ENCODE results near the gene KIF26A. TPM values are rescaled to one million over a fixed set of nuclear protein-coding genes. Genes with fewer than 3 reads are reported as not detected.
A peak's percentile ranks its signal among the peaks of the same experiment; 100 is the strongest.

Gene KIF26A
- total RNA-seq, 1 experiment from 2014 or later = 5.5 TPM

DNA sequence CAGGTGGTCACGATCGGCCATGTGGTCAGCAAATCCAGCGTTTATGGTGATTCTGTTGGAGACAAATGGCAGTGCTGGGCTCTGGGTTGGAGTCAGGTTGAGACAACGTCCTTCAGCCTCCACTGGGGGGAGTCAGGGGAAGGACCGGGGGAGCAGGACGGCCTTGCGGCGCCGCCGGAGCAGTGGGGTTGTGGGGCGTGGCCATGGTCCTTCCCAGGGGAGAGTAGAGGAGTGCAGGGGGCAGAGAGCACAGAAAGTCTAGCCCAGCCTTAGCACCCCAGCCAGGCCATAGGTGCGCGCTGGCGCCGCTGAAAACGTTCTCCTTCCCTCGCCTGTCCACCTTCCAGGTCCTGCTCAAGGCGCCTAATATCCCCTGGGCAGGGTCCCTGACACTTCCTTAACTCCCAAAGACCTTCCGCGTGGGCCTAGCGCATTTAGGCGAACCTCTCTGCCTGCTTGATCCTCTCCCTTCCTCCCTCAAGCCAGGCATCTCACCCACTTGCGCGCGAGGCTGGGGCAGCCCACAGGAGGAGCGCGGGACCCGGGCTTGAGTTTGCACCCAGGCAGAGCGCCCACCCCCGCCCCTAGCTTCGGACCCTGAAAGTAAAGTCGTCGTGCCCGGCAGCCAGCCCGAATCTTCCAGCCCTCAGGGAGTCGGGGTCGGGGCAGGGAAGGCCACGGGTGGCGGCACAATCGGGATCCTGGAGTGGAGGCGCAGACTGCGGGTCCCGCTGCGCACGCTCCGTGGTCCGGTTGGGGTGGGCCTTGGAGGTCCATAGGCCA, 3.1 kb upstream of the KIF26A start:
- TF ChIP-seq, protein P1, sequence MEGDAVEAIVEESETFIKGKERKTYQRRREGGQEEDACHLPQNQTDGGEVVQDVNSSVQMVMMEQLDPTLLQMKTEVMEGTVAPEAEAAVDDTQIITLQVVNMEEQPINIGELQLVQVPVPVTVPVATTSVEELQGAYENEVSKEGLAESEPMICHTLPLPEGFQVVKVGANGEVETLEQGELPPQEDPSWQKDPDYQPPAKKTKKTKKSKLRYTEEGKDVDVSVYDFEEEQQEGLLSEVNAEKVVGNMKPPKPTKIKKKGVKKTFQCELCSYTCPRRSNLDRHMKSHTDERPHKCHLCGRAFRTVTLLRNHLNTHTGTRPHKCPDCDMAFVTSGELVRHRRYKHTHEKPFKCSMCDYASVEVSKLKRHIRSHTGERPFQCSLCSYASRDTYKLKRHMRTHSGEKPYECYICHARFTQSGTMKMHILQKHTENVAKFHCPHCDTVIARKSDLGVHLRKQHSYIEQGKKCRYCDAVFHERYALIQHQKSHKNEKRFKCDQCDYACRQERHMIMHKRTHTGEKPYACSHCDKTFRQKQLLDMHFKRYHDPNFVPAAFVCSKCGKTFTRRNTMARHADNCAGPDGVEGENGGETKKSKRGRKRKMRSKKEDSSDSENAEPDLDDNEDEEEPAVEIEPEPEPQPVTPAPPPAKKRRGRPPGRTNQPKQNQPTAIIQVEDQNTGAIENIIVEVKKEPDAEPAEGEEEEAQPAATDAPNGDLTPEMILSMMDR (IDR thresholded peaks at IDR 0.05; ENCODE audit: insufficient read depth in 1 of 2, low read depth in 1 of 2, low read length in 1 of 2, severe bottlenecking in 1 of 2, unreplicated experiment in 1 of 2) = peak; percentile 25 to 43
- POLR2A ChIA-PET = no interaction called here
- no peaks in the 10 kb centered on the region for H3K36me3 Mint-ChIP-seq (ENCODE audit: insufficient read depth, unreplicated experiment)
- CTCF ChIA-PET = interaction anchor here (0.6 kb wide), 1 partner anchor 58 kb away, joined by 3 read pairs; no protein-coding TSS in a partner anchor
- peaks cover 3% of the 10 kb centered on the region; the same call in 1 of the 2 replicates for H3K9me3 ChIP-seq
- peaks cover 20% of the 10 kb centered on the region for H3K27me3 Mint-ChIP-seq (ENCODE audit: insufficient read depth, unreplicated experiment)
- no peak overlapping the region for H3K27ac Mint-ChIP-seq (ENCODE audit: unreplicated experiment)
- H3K9me3 Mint-ChIP-seq (ENCODE audit: unreplicated experiment) = peaks cover under 1% of the 10 kb centered on the region
- no peaks in the 10 kb centered on the region for H3K4me1 Mint-ChIP-seq (ENCODE audit: low read depth, unreplicated experiment)
- H3K4me3 Mint-ChIP-seq (ENCODE audit: unreplicated experiment) = peak overlapping the region; percentile 54
- H3K4me1 ChIP-seq = peaks cover 15% of the 10 kb centered on the region
- intact Hi-C loops (cut with micrococcal nuclease; ENCODE audit: unreplicated experiment) = no loop called here
- BruUV-seq (replicated peaks) = no TSS peak
- peaks cover 5% of the 10 kb centered on the region; the same call in 1 of the 2 replicates for H3K27me3 ChIP-seq (replicated peaks; ENCODE audit: control insufficient read depth, insufficient read depth, low read length)
- peak; percentile 61 to 70 for DNase-seq
- no peak overlapping the region for H3K4me3 ChIP-seq (ENCODE audit: low read depth, low read length)
- H3K36me3 ChIP-seq (ENCODE audit: control insufficient read depth, insufficient read depth, low read length) = no peaks in the 10 kb centered on the region

DNA sequence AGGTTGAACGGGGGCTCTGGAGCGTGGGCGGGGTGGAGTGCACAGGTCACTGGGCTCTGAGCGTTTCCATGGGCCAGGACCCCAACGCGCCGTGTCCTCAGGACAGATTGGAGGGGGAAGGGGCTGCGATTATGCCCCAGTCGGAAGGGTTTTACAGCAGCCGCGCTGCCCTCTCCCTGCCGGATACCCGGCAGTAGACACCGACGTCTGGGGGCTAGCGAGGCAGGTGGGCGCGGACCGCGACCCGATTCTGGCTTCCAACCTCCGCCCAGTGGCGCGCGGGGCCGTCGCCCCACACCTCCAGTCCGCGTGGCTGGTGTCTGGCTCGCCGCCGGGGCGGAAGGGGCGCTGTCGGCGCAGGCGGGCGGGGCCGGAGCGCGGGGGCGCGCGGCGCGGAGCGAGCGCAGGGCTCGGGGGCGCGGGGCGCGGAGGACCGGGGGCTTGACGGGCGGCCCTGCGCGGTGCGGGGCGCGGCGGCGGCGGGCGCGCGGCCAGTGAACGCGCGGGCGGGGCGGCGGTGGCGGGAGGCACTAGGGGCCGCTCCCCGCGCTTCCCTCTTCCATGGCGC, 2.4 kb upstream of the KIF26A start:
- Mint-ChIP-seq H3K27me3 (ENCODE audit: insufficient read depth, unreplicated experiment) (peaks cover 19% of the 10 kb centered on the region), H3K4me3 (ENCODE audit: unreplicated experiment) (peak overlapping the region; percentile 54), H3K27ac (ENCODE audit: unreplicated experiment) (no peak overlapping the region), H3K9me3 (ENCODE audit: unreplicated experiment) (no peaks in the 10 kb centered on the region), H3K4me1 (ENCODE audit: low read depth, unreplicated experiment) (no peaks in the 10 kb centered on the region), H3K36me3 (ENCODE audit: insufficient read depth, unreplicated experiment) (no peaks in the 10 kb centered on the region)
- no TSS peak for BruUV-seq (replicated peaks)
- Histone ChIP-seq H3K4me3 (ENCODE audit: low read depth, low read length) (peak overlapping the region; percentile 12), H3K36me3 (ENCODE audit: control insufficient read depth, insufficient read depth, low read length) (no peaks in the 10 kb centered on the region), H3K9me3 (no peaks in the 10 kb centered on the region), H3K4me1 (peaks cover 15% of the 10 kb centered on the region), H3K27me3 (replicated peaks; ENCODE audit: control insufficient read depth, insufficient read depth, low read length) (peaks cover 5% of the 10 kb centered on the region; the same call in 1 of the 2 replicates)
- ChIA-PET POLR2A (no interaction called here), CTCF (interaction anchor here (0.6 kb wide), 1 partner anchor 58 kb away, joined by 3 read pairs; no protein-coding TSS in a partner anchor)
- intact Hi-C loops (cut with micrococcal nuclease; ENCODE audit: unreplicated experiment) = loop anchor here (2.0 kb wide), 1 partner anchor 429 kb away; no protein-coding TSS in a partner anchor
- TF ChIP-seq, protein P1 (IDR thresholded peaks at IDR 0.05; ENCODE audit: insufficient read depth in 1 of 2, low read depth in 1 of 2, low read length in 1 of 2, severe bottlenecking in 1 of 2, unreplicated experiment in 1 of 2) = peak in 1 of 2 experiments; percentile 5
- DNase-seq = peak in 1 of 2 experiments; percentile 36

DNA sequence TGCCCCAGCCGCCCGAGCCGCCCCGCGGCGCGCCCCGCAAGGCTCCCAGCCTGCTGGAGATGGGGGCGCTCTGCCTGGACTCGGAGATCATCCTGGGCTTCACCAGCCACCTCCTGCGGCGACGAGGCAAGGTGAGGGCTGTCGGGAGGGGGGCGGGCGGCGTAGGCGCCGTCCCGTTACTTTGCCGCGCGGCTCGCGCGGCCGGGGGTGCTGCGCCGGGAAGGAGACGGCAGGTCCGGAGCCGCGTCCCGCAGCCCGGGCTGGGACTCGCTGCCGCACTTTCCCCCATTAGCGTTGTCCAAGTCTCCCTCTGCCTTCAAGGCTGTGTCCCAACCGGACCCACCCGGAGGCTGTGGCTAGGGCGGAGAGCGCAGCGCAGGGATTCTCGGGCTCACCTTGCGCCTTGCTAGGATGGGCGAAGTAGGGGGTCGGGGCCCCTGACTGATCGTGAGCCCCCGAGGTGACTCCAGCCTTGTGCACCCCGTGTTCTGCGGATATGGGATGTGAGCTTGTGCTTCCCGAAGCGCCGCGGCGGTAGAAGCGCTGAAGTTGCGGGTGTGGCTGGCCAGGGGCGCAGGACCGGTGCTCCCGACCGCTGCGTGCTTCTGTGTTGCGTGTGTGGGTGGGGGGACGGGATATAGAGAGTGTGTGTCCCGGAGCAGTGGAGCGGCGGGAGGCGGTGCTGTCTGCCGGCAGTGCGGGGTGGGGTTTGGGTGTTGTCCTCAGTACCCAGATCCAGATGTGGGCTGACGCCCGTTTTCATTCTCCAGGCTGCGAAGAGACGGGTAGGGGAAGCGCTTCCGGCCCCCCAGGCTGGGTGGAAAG, 1.7 kb upstream of the KIF26A start:
- peaks cover 15% of the 10 kb centered on the region for H3K4me1 ChIP-seq
- ChIA-PET POLR2A (no interaction called here), CTCF (interaction anchor here (0.7 to 1.9 kb wide), 3 partner anchors 206 to 478 kb away, joined by 3 to 9 read pairs (median 3); no protein-coding TSS in a partner anchor)
- H3K9me3 ChIP-seq = no peaks in the 10 kb centered on the region
- H3K27me3 ChIP-seq (replicated peaks; ENCODE audit: control insufficient read depth, insufficient read depth, low read length) = peaks cover 5% of the 10 kb centered on the region; the same call in 1 of the 2 replicates
- DNase-seq = no peak
- no peaks in the 10 kb centered on the region for H3K36me3 Mint-ChIP-seq (ENCODE audit: insufficient read depth, unreplicated experiment)
- BruUV-seq (replicated peaks) = no TSS peak
- no peaks in the 10 kb centered on the region for H3K9me3 Mint-ChIP-seq (ENCODE audit: unreplicated experiment)
- peaks cover 18% of the 10 kb centered on the region for H3K27me3 Mint-ChIP-seq (ENCODE audit: insufficient read depth, unreplicated experiment)
- H3K4me1 Mint-ChIP-seq (ENCODE audit: low read depth, unreplicated experiment) = no peaks in the 10 kb centered on the region
- H3K36me3 ChIP-seq (ENCODE audit: control insufficient read depth, insufficient read depth, low read length) = no peaks in the 10 kb centered on the region
- intact Hi-C loops (cut with micrococcal nuclease; ENCODE audit: unreplicated experiment) = loop anchor here (1.0 to 2.0 kb wide), 2 partner anchors 428 to 504 kb away; no protein-coding TSS in a partner anchor
- no peak overlapping the region for H3K27ac Mint-ChIP-seq (ENCODE audit: unreplicated experiment)
- peak overlapping the region; percentile 46 for H3K4me3 Mint-ChIP-seq (ENCODE audit: unreplicated experiment)
- H3K4me3 ChIP-seq (ENCODE audit: low read depth, low read length) = peak overlapping the region; percentile 12; the same call in 1 of the 2 replicates
- TF ChIP-seq, protein P1 (IDR thresholded peaks at IDR 0.05; ENCODE audit: insufficient read depth in 1 of 2, low read depth in 1 of 2, low read length in 1 of 2, severe bottlenecking in 1 of 2, unreplicated experiment in 1 of 2) = no peak
